Caco-2 (cell line): ENCODE measurements around the gene TTC39B. TPM values are rescaled to one million over a fixed set of nuclear protein-coding genes. Genes with fewer than 3 reads are reported as not detected.
A peak's percentile ranks its signal among the peaks of the same experiment; 100 is the strongest.

Source experiments
- BruUV-seq: library from RNA; stranded (reverse); fragments of 400-500 nt; replicated peaks from 2 replicates; lab custom pipeline; 2021; lab: Mats Ljungman, UMichigan
- CTCF ChIA-PET: fragments of 300-600 bp; sonication (Branson Sonifier 250); formaldehyde crosslinking; loops from one replicate; lab custom pipeline; 2022; ENCODE audit warnings: antibody characterized with exemption; lab: Charles Lee
- POLR2A ChIA-PET: fragments of 300-600 bp; sonication (Branson Sonifier 250); formaldehyde crosslinking; loops from one replicate; lab custom pipeline; 2022; ENCODE audit warnings: antibody characterized with exemption; lab: Charles Lee
- DNase-seq, 2 experiments: peaks; one replicate each; pipeline versions ENCODE4 v3.0.0 to v3.0.0-alpha.2; 2020 to 2022
- H3K27me3 ChIP-seq: replicated peaks from 2 replicates; pipeline ENCODE4 v1.6.0; 2011; ENCODE audit warnings: low read length; ENCODE audit not compliant: control insufficient read depth, insufficient read depth
- H3K36me3 ChIP-seq: 2 replicates; pipeline ENCODE4 v1.5.1; 2011; ENCODE audit warnings: low read length; ENCODE audit not compliant: control insufficient read depth, insufficient read depth
- H3K4me1 ChIP-seq: fragments of 250-450 bp; sonication (Bioruptor Pico); 2 replicates; pipeline ENCODE4 v1.5.1; 2020; ENCODE audit warnings: mild to moderate bottlenecking
- H3K4me3 ChIP-seq: 2 replicates; pipeline ENCODE4 v1.5.1; 2011; ENCODE audit warnings: low read depth, mild to moderate bottlenecking, control low read depth, low read length
- H3K9me3 ChIP-seq: fragments of 250-450 bp; sonication (Bioruptor Pico); 2 replicates; pipeline ENCODE4 v1.5.1; 2020; ENCODE audit warnings: mild to moderate bottlenecking, moderate library complexity
- H3K27ac Mint-ChIP-seq: one replicate; pipeline ENCODE4 v1.8.0; 2022; ENCODE audit warnings: mixed read lengths; ENCODE audit not compliant: unreplicated experiment
- H3K27me3 Mint-ChIP-seq: one replicate; pipeline ENCODE4 v1.8.0; 2022; ENCODE audit warnings: mixed read lengths; ENCODE audit not compliant: insufficient read depth, unreplicated experiment
- H3K36me3 Mint-ChIP-seq: one replicate; pipeline ENCODE4 v1.8.0; 2022; ENCODE audit warnings: mild to moderate bottlenecking, mixed read lengths; ENCODE audit not compliant: insufficient read depth, unreplicated experiment
- H3K4me1 Mint-ChIP-seq: one replicate; pipeline ENCODE4 v1.8.0; 2022; ENCODE audit warnings: low read depth, mixed read lengths; ENCODE audit not compliant: unreplicated experiment
- H3K4me3 Mint-ChIP-seq: one replicate; pipeline ENCODE4 v1.8.0; 2022; ENCODE audit warnings: mild to moderate bottlenecking, moderate library complexity, mixed read lengths; ENCODE audit not compliant: unreplicated experiment
- H3K9me3 Mint-ChIP-seq: one replicate; pipeline ENCODE4 v1.8.0; 2022; ENCODE audit warnings: mixed read lengths; ENCODE audit not compliant: unreplicated experiment
- CTCF ChIP-seq, 2 experiments: fragments of 200-600 bp in 1 of 2; IDR thresholded peaks; 1 replicate in 1 of 2; 2 replicates in 1 of 2; pipeline versions ENCODE4 v1.5.1 to v1.8.0; 2011 to 2022; ENCODE audit warnings: antibody characterized with exemption in 1 of 2, control low read depth in 1 of 2, inconsistent platforms in 1 of 2, low read depth in 1 of 2, low read length in 1 of 2, mild to moderate bottlenecking in 1 of 2, moderate library complexity in 1 of 2; ENCODE audit not compliant: insufficient read depth in 1 of 2, severe bottlenecking in 1 of 2, unreplicated experiment in 1 of 2
- intact Hi-C: fragments of 100-400 bp; cut with micrococcal nuclease; formaldehyde crosslinking; loops from one replicate; pipeline ENCODE4 v1.10.0; 2022; ENCODE audit not compliant: unreplicated experiment
- total RNA-seq: library from RNA; stranded (reverse); gene quantifications from 2 replicates; pipeline ENCODE4 v1.2.3, GENCODE V29; 2022

TTC39B gene
- total RNA-seq, 1 experiment from 2014 or later = 6.9 TPM

- Histone ChIP-seq H3K4me1 (peaks cover 4% of the 10 kb centered on the region; the same call in 1 of the 2 replicates), H3K9me3 (no peaks in the 10 kb centered on the region), H3K27me3 (no peaks in the 10 kb centered on the region), H3K36me3 (no peaks in the 10 kb centered on the region), H3K4me3 (no peak overlapping the region)
- no peak for DNase-seq
- peaks cover 6% of the 10 kb centered on the region for H3K36me3 Mint-ChIP-seq
- intact Hi-C loops = no loop called here
- no TSS peak for BruUV-seq
- ChIA-PET POLR2A (no interaction called here), CTCF (no interaction called here)
- H3K27ac Mint-ChIP-seq = no peak overlapping the region
- H3K9me3 Mint-ChIP-seq = no peaks in the 10 kb centered on the region
- H3K27me3 Mint-ChIP-seq = no peaks in the 10 kb centered on the region
- H3K4me3 Mint-ChIP-seq = peak overlapping the region; percentile 92
- TF ChIP-seq CTCF (IDR thresholded peaks at IDR 0.05; ENCODE audit: insufficient read depth in 1 of 2, low read depth in 1 of 2, low read length in 1 of 2, severe bottlenecking in 1 of 2, unreplicated experiment in 1 of 2) = no peak
- H3K4me1 Mint-ChIP-seq = peaks cover 7% of the 10 kb centered on the region
Measured at GRCh38 chr9:15308511-15308910, 1.5 kb upstream of the TTC39B start.

DNA sequence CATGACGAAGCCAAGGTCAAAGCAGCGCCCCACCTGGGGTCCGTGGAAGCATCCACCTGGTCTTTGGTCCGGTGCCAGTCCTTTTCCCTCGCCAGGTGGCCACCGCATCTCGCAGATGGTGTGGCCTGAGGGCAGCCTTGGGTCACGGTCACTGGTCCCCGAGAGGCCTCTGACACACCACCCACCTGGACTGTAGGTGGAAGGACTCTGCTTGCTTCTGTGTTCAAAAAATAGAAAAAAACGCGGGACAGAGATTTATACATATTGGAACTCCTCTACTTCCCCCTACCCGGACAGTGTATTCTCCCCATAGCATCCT is 466 bp upstream of the TTC39B start:
- H3K36me3 ChIP-seq = no peaks in the 10 kb centered on the region
- peak overlapping the region; percentile 74 for H3K4me3 ChIP-seq
- POLR2A ChIA-PET = interaction anchor here (1.3 kb wide), 1 partner anchor 245 kb away, joined by 3 read pairs; the partner anchor contains the start of gene CCDC171
- no peaks in the 10 kb centered on the region for H3K27me3 ChIP-seq
- peaks cover 6% of the 10 kb centered on the region for H3K36me3 Mint-ChIP-seq
- CTCF ChIA-PET = interaction anchor here (0.5 to 1.0 kb wide), 3 partner anchors 26 to 50 kb away, joined by 3 to 5 read pairs (median 4); no protein-coding TSS in a partner anchor
- H3K9me3 ChIP-seq = no peaks in the 10 kb centered on the region
- intact Hi-C loops = loop anchor here (1.0 kb wide), 3 partner anchors 26 to 110 kb away; no protein-coding TSS in a partner anchor
- H3K27me3 Mint-ChIP-seq = no peaks in the 10 kb centered on the region
- no peak overlapping the region for H3K27ac Mint-ChIP-seq
- H3K4me3 Mint-ChIP-seq = peak overlapping the region; percentile 92
- H3K9me3 Mint-ChIP-seq = no peaks in the 10 kb centered on the region
- no peak for DNase-seq
- peaks cover 4% of the 10 kb centered on the region; the same call in 1 of the 2 replicates for H3K4me1 ChIP-seq
- H3K4me1 Mint-ChIP-seq = peaks cover 7% of the 10 kb centered on the region
- no TSS peak for BruUV-seq
- peak in 1 of 2 experiments; percentile 19 for TF ChIP-seq CTCF (IDR thresholded peaks at IDR 0.05; ENCODE audit: insufficient read depth in 1 of 2, low read depth in 1 of 2, low read length in 1 of 2, severe bottlenecking in 1 of 2, unreplicated experiment in 1 of 2)

- Mint-ChIP-seq H3K36me3 (peaks cover 7% of the 10 kb centered on the region), H3K27me3 (no peaks in the 10 kb centered on the region), H3K4me1 (peaks cover 7% of the 10 kb centered on the region), H3K4me3 (peak overlapping the region; percentile 92), H3K9me3 (no peaks in the 10 kb centered on the region), H3K27ac (peak overlapping the region; percentile 79)
- H3K4me1 ChIP-seq = peaks cover 4% of the 10 kb centered on the region; the same call in 1 of the 2 replicates
- no peaks in the 10 kb centered on the region for H3K27me3 ChIP-seq
- no peak for TF ChIP-seq CTCF (IDR thresholded peaks at IDR 0.05; ENCODE audit: insufficient read depth in 1 of 2, low read depth in 1 of 2, low read length in 1 of 2, severe bottlenecking in 1 of 2, unreplicated experiment in 1 of 2)
- CTCF ChIA-PET = interaction anchor here (0.9 kb wide), 1 partner anchor 28 kb away, joined by 5 read pairs; no protein-coding TSS in a partner anchor
- no peaks in the 10 kb centered on the region for H3K36me3 ChIP-seq
- DNase-seq = peak; percentile 66 to 68
- H3K4me3 ChIP-seq = peak overlapping the region; percentile 74
- no peaks in the 10 kb centered on the region for H3K9me3 ChIP-seq
- POLR2A ChIA-PET = interaction anchor here (1.3 kb wide), 1 partner anchor 247 kb away, joined by 3 read pairs; the partner anchor contains the start of gene CCDC171
- BruUV-seq = no TSS peak
- intact Hi-C loops = no loop called here
Measured at GRCh38 chr9:15306068-15306756, 804 bp downstream of the TTC39B start.
